K562 (cell line): Measurements from ENCODE around the gene HDAC6. TPM values are rescaled to one million over a fixed set of nuclear protein-coding genes. Genes with fewer than 3 reads are reported as not detected.

ENCODE experiments used
- BCOR ChIP-seq: fragments of 450-650 bp; IDR thresholded peaks from 2 replicates; pipeline ENCODE4 v1.6.1; 2016
- BRF2 ChIP-seq: IDR thresholded peaks from 3 replicates; pipeline ENCODE4 v1.6.1; 2011; ENCODE audit warnings: borderline replicate concordance, mild to moderate bottlenecking; ENCODE audit not compliant: insufficient read length, insufficient read depth
- CBFA2T2 ChIP-seq: fragments of 450-650 bp; conservative IDR thresholded peaks from 2 replicates; pipeline ENCODE4 v1.6.1; 2017; ENCODE audit warnings: mild to moderate bottlenecking
- CBFB ChIP-seq: sonication (generic); formaldehyde crosslinking; IDR thresholded peaks from 2 replicates; pipeline ENCODE4 v1.4.0; 2020; ENCODE audit warnings: mild to moderate bottlenecking, missing genetic modification reagents
- ELF4 ChIP-seq: fragments of 450-650 bp; formaldehyde crosslinking; IDR thresholded peaks from 2 replicates; pipeline ENCODE4 v1.4.0; 2022; ENCODE audit warnings: missing genetic modification characterization
- ID3 ChIP-seq, 2 experiments: fragments of 250-450 bp in 1 of 2; fragments of 450-650 bp in 1 of 2; sonication (Bioruptor Pico) in 1 of 2; IDR thresholded peaks; 2 replicates each; pipeline versions ENCODE4 v1.6.1 to v1.8.0; 2016 to 2021; ENCODE audit warnings: mild to moderate bottlenecking in 2 of 2, moderate library complexity in 2 of 2, missing compliant biosample characterization in 1 of 2, missing genetic modification characterization in 1 of 2
- KDM5B ChIP-seq: fragments of 200-600 bp; sonication (generic); IDR thresholded peaks from 2 replicates; pipeline ENCODE4 v1.6.1; 2012; ENCODE audit warnings: low read depth, mild to moderate bottlenecking, moderate library complexity, low read length, control low read depth, inconsistent platforms; ENCODE audit not compliant: insufficient replicate concordance
- KLF16 ChIP-seq: IDR thresholded peaks from 2 replicates; pipeline ENCODE4 v1.6.1; 2016; ENCODE audit warnings: antibody characterized with exemption
- NELFE ChIP-seq: IDR thresholded peaks from 2 replicates; pipeline ENCODE4 v1.6.1; 2011; ENCODE audit warnings: mild to moderate bottlenecking; ENCODE audit not compliant: insufficient read depth, insufficient read length
- NRF1 ChIP-seq, 2 experiments: fragments of 450-650 bp; IDR thresholded peaks in 1 of 2; conservative IDR thresholded peaks in 1 of 2; 2 replicates each; pipeline ENCODE4 v1.6.1; 2014; ENCODE audit warnings: mild to moderate bottlenecking in 2 of 2
- POLR2AphosphoS2 ChIP-seq: IDR thresholded peaks from 2 replicates; pipeline ENCODE4 v1.6.1; 2012; ENCODE audit warnings: low read length, improper control_type of control experiment
- RBBP5 ChIP-seq: fragments of 200-600 bp; sonication (generic); IDR thresholded peaks from 2 replicates; pipeline ENCODE4 v1.6.1; 2012; ENCODE audit warnings: borderline replicate concordance, mild to moderate bottlenecking, low read length, control low read depth, inconsistent platforms; ENCODE audit not compliant: insufficient read depth, poor library complexity, severe bottlenecking
- RBM34 ChIP-seq: fragments of 200-400 bp; formaldehyde crosslinking; IDR thresholded peaks from 2 replicates; pipeline ENCODE4 v1.6.1; 2018; ENCODE audit warnings: low read length, borderline replicate concordance; ENCODE audit not compliant: insufficient read depth
- SMARCE1 ChIP-seq: fragments of 450-650 bp; IDR thresholded peaks from 2 replicates; pipeline ENCODE4 v1.7.1; 2016; ENCODE audit warnings: mild to moderate bottlenecking
- TAF7 ChIP-seq: fragments of 450-650 bp; IDR thresholded peaks from 2 replicates; pipeline ENCODE4 v1.6.1; 2016; ENCODE audit warnings: missing genetic modification characterization, missing compliant biosample characterization
- TFE3 ChIP-seq: fragments of 450-650 bp; formaldehyde crosslinking; IDR thresholded peaks from 2 replicates; pipeline ENCODE4 v1.4.0; 2020; ENCODE audit warnings: mild to moderate bottlenecking, mixed read lengths
- THRB ChIP-seq: fragments of 450-650 bp; formaldehyde crosslinking; conservative IDR thresholded peaks from 2 replicates; pipeline ENCODE4 v1.4.0; 2022; ENCODE audit warnings: mild to moderate bottlenecking, missing genetic modification characterization
- USF1 ChIP-seq: sonication (generic); formaldehyde crosslinking; IDR thresholded peaks from 2 replicates; pipeline ENCODE4 v1.9.0; 2022; ENCODE audit warnings: mild to moderate bottlenecking, missing genetic modification reagents
- ZBTB43 ChIP-seq: sonication (generic); formaldehyde crosslinking; IDR thresholded peaks from 2 replicates; pipeline ENCODE4 v1.8.0; 2023; ENCODE audit warnings: mild to moderate bottlenecking, missing genetic modification reagents
- ZFP1 ChIP-seq: fragments of 450-650 bp; formaldehyde crosslinking; IDR thresholded peaks from 2 replicates; pipeline ENCODE4 v1.4.0; 2020; ENCODE audit warnings: mild to moderate bottlenecking, mixed read lengths
- ZNF778 ChIP-seq: fragments of 450-650 bp; formaldehyde crosslinking; IDR thresholded peaks from 2 replicates; pipeline ENCODE4 v1.4.0; 2020; ENCODE audit warnings: mild to moderate bottlenecking, moderate library complexity
- polyA plus RNA-seq, 8 experiments: library from polyadenylated mRNA; depleted of rRNA in 4 of 8; stranded (reverse) in 5 of 8; unstranded in 3 of 8; fragments of >200 nt; fragmentation: Nextera tagmentation in 2 of 8; fragmentation: Illumina TruSeq in 1 of 8; extraction: Ambion mirVana in 2 of 8; extraction: Trizol in 1 of 8; gene quantifications; 2 replicates each; pipeline versions ENCODE4 v1.2.1 to v1.2.3, GENCODE V29; 2011 to 2014; ENCODE audit warnings: inconsistent platforms in 1 of 8, missing spikeins in 1 of 8
- total RNA-seq, 7 experiments: library from RNA; depleted of rRNA in 6 of 7; stranded (reverse); fragments of >200 nt in 6 of 7; fragmentation: Illumina TruSeq in 2 of 7; extraction: Trizol in 2 of 7; gene quantifications; 2 replicates each; pipeline versions ENCODE4 v1.2.1 to v1.2.3, GENCODE V29; 2011 to 2021; ENCODE audit warnings: low replicate concordance in 1 of 7

HDAC6 gene
- total and polyA plus RNA-seq, 9 of the 15 experiments (the other 6 are each of a cell fraction or from before 2014, with no cell fraction given) = 29.9 to 101 (median 71.2) TPM

GRCh38 chrX:48785540-48786214 lies 16.2 kb upstream of the HDAC6 start (continued):
- TF ChIP-seq RBM34 (no peak), POLR2AphosphoS2 (no peak), ZBTB43 (CRISPR knock-in tag) (no peak), NELFE (no peak), ZFP1 (CRISPR knock-in tag) (no peak), TFE3 (CRISPR knock-in tag) (no peak), SMARCE1 (peak; percentile 81; the same call in 1 of the 2 replicates), CBFB (CRISPR knock-in tag) (0 out of 2 replicates have a peak, but pooled peaks have one; percentile 50), BRF2 (no peak), THRB (CRISPR knock-in tag) (peak; percentile 64; the same call in 1 of the 2 replicates), BCOR (peak; percentile 99), KDM5B (no peak), ZNF778 (CRISPR knock-in tag) (no peak), ID3 (CRISPR knock-in tag; IDR thresholded peaks at IDR 0.05) (no peak), ID3 (tag; IDR thresholded peaks at IDR 0.05) (peak; percentile 87), ELF4 (CRISPR knock-in tag) (peak; percentile 54; the same call in 1 of the 2 replicates), RBBP5 (no peak), CBFA2T2 (no peak), KLF16 (peak; percentile 53; the same call in 1 of the 2 replicates), NRF1 (conservative IDR thresholded peaks at IDR 0.05 in 1 of 2, IDR thresholded peaks at IDR 0.05 in 1 of 2) (no peak), USF1 (CRISPR knock-in tag) (no peak), TAF7 (no peak)
